Testis (tissue), 2 donors: ENCODE measurements around the gene PRR36.

Experiments
- CTCF ChIP-seq, 3 experiments: fragments of 450-650 bp in 2 of 3; fragments of 200-600 bp in 1 of 3; sonication (generic) in 1 of 3; IDR thresholded peaks; one replicate each; pipeline ENCODE4 v1.5.1; 2016 to 2019; ENCODE audit warnings: antibody characterized with exemption in 3 of 3, mild to moderate bottlenecking in 2 of 3, moderate library complexity in 1 of 3
- POLR2A ChIP-seq: fragments of 450-650 bp; IDR thresholded peaks from one replicate; pipeline ENCODE4 v1.6.1; 2017; ENCODE audit warnings: antibody characterized with exemption, mild to moderate bottlenecking, moderate library complexity

GRCh38 chr19:7856679-7857663 lies 17.2 kb downstream of the PRR36 start:
- TF ChIP-seq CTCF (IDR thresholded peaks at IDR 0.05) (no peak), POLR2A (no peak)
